Activated gamma-delta T cell treated with anti-CD3 and anti-CD28 coated beads, Interleukin-2, amount 50 U/mL, for 16 hours (primary cell): ENCODE data around the gene TNC.

ENCODE experiments used
- DNase-seq: peaks from one replicate; pipeline ENCODE4 v3.0.0-alpha.2; 2020; ENCODE audit warnings: low read depth

Gene TNC

GRCh38 chr9:115117999-115118878 lies at the start of gene TNC:
TSS of gene TNC (minus strand) at chr9:115118157. CDS start at chr9:115091018, 27,139 bp downstream.
- DNase-seq: no peak

GRCh38 chr9:115167175-115167574 lies 49.2 kb upstream of the TNC start:
- DNase-seq: no peak

GRCh38 chr9:115165233-115165632 lies 47.3 kb upstream of the TNC start:
- DNase-seq: no peak

GRCh38 chr9:115164511-115164974 lies 46.6 kb upstream of the TNC start:
- DNase-seq: no peak

- no peak for DNase-seq
Measured at GRCh38 chr9:115162946-115163345, 45.0 kb upstream of the TNC start.

- no peak for DNase-seq
Measured at GRCh38 chr9:115161446-115161845, 43.5 kb upstream of the TNC start.

GRCh38 chr9:115158661-115159481 lies 40.9 kb upstream of the TNC start:
- DNase-seq: no peak

- DNase-seq: no peak
Measured at GRCh38 chr9:115157245-115157674, 39.3 kb upstream of the TNC start.

GRCh38 chr9:115155037-115155436 lies 37.1 kb upstream of the TNC start:
- DNase-seq: no peak

- no peak for DNase-seq
Measured at GRCh38 chr9:115154617-115155016, 36.7 kb upstream of the TNC start.

- no peak for DNase-seq
Measured at GRCh38 chr9:115152281-115152820, 34.4 kb upstream of the TNC start.

- no peak for DNase-seq
Measured at GRCh38 chr9:115148721-115149120, 30.8 kb upstream of the TNC start.

GRCh38 chr9:115146581-115147021 lies 28.6 kb upstream of the TNC start:
- DNase-seq: no peak

GRCh38 chr9:115144706-115145105 lies 26.7 kb upstream of the TNC start:
- DNase-seq: no peak

- DNase-seq: no peak
Measured at GRCh38 chr9:115143689-115144088, 25.7 kb upstream of the TNC start.

GRCh38 chr9:115142517-115143270 lies 24.7 kb upstream of the TNC start:
- no peak for DNase-seq

- DNase-seq: no peak
Measured at GRCh38 chr9:115142090-115142489, 24.1 kb upstream of the TNC start.

GRCh38 chr9:115141612-115142011 lies 23.7 kb upstream of the TNC start:
- DNase-seq: no peak

GRCh38 chr9:115138151-115138550 lies 20.2 kb upstream of the TNC start:
- no peak for DNase-seq

GRCh38 chr9:115137526-115137925 lies 19.6 kb upstream of the TNC start:
- no peak for DNase-seq

GRCh38 chr9:115135821-115136778 lies 18.1 kb upstream of the TNC start:
- DNase-seq: no peak
